Rectal smooth muscle tissue (tissue), 1 donor: ENCODE measurements around the gene EAF1.
"Not testable (repeated sequence)": the region's sequence is repeated elsewhere in the genome, so short reads cannot be mapped to it uniquely, and the experiment has no call there.

Experiments used
- H3K27ac ChIP-seq: one replicate; pipeline ENCODE4 v1.7.0; 2013; ENCODE audit warnings: low read depth, low read length, inconsistent platforms
- H3K27me3 ChIP-seq: one replicate; pipeline ENCODE4 v1.7.0; 2013; ENCODE audit warnings: low read length; ENCODE audit not compliant: control insufficient read depth, insufficient read depth
- H3K36me3 ChIP-seq: one replicate; pipeline ENCODE4 v1.7.0; 2013; ENCODE audit warnings: low read length; ENCODE audit not compliant: control insufficient read depth, insufficient read depth
- H3K4me1 ChIP-seq: one replicate; pipeline ENCODE4 v1.7.0; 2013; ENCODE audit warnings: low read length; ENCODE audit not compliant: control insufficient read depth, insufficient read depth
- H3K4me3 ChIP-seq: one replicate; pipeline ENCODE4 v1.7.0; 2013; ENCODE audit warnings: low read length
- H3K9ac ChIP-seq: one replicate; pipeline ENCODE4 v1.7.0; 2013; ENCODE audit warnings: low read length

The EAF1 gene

GRCh38 chr3:15427182-15427880, at the start of gene EAF1, which contains the start of gene METTL6:
EAF1 (plus strand) TSS chr3:15427598; CDS start chr3:15427780, 182 bp downstream.
METTL6 (minus strand) TSS chr3:15427544; CDS start chr3:15426511, 1,033 bp downstream.
- Histone ChIP-seq H3K4me1 (peaks cover 4% of the 10 kb centered on the region), H3K27me3 (no peaks in the 10 kb centered on the region), H3K9ac (peak within 1 kb of the TSS; percentile 78), H3K4me3 (peak within 1 kb of the TSS; percentile 94), H3K36me3 (peaks cover 3% of the 10 kb centered on the region), H3K27ac (peak within 1 kb of the TSS; percentile 66)

- Histone ChIP-seq H3K27me3 (no peaks in the 10 kb centered on the region), H3K4me1 (peaks cover 2% of the 10 kb centered on the region), H3K27ac (no peak overlapping the region), H3K36me3 (no peaks in the 10 kb centered on the region), H3K4me3 (peak overlapping the region; percentile 50), H3K9ac (peak overlapping the region; percentile 30)
Observed at GRCh38 chr3:15377961-15378791, 49.2 kb upstream of the EAF1 start.

DNA sequence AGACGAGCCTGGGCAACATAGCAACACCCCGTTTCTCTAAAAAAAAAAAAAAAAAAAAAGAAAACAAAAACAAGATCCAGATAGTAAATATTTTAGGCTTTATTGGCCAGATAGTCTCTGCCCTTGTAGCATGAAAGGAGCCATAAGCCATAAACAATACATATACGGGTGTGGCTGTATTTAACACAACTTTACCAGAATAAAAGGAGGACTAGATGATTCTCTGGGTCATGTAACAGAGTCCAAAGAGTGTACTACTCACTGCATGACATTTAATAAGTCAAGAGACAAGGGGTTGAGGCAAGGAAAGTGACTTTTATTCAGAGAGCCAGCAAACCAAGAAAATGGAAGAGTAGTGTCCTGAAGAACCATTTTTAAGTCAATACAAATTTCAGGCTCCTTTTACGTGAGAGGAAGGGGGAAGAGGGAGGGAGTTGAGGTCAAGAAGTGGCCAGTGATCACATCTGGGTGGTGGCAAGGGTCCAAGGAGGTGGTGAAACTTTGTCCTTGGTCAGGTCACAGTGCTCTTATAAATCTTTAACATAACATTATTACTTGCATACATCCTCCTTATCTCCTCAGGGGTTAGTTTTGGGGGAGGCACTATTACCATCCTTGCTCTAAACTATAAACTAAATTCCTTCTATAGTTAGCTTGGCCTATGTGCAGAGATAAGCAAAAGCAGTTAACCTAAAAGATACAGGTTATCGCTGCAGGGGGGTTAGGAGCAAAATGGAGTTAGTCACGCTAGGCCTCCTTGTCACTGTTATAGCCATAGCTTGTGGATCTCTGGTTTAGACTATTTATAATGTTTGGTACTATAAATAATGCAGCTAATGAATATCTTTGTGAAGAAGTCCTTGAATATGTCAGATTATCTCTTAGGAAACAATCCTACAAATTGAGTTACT, 46.2 kb upstream of the EAF1 start:
- H3K9ac ChIP-seq = no peak overlapping the region
- H3K27ac ChIP-seq = no peak overlapping the region
- no peak overlapping the region for H3K4me3 ChIP-seq
- H3K27me3 ChIP-seq = no peaks in the 10 kb centered on the region
- peaks cover 2% of the 10 kb centered on the region for H3K4me1 ChIP-seq
- no peaks in the 10 kb centered on the region for H3K36me3 ChIP-seq

DNA sequence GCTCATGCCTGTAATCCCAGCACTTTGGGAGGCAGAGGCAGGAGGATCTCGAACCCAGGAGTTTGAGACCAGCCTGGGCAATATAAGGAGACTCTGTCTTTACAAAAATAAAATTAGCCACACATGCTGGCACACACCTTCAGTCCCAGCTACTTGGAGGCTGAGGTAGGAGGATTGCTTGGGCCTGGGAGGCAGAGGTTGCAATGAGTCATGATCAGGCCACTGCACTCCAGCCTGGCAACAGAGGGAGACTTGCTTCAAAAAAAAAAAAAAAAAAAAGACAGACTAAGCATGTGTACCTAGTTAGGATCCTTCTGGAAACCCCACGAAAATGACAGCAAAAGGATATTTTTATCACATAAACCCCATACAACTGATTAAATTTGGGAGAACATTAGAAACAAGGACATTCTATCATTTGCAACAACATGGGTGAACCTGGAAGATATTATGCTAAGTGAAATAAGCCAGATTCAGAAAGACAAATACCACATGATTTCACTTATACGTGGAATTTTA, 44.9 kb upstream of the EAF1 start:
- no peak overlapping the region for H3K4me3 ChIP-seq
- no peak overlapping the region for H3K27ac ChIP-seq
- H3K27me3 ChIP-seq = no peaks in the 10 kb centered on the region
- no peaks in the 10 kb centered on the region for H3K36me3 ChIP-seq
- H3K9ac ChIP-seq = no peak overlapping the region
- peaks cover 2% of the 10 kb centered on the region for H3K4me1 ChIP-seq

- H3K27ac ChIP-seq = no peak overlapping the region
- H3K4me1 ChIP-seq = no peaks in the 10 kb centered on the region
- H3K9ac ChIP-seq = no peak overlapping the region
- H3K4me3 ChIP-seq = no peak overlapping the region
- H3K27me3 ChIP-seq = no peaks in the 10 kb centered on the region
- no peaks in the 10 kb centered on the region for H3K36me3 ChIP-seq
Observed at GRCh38 chr3:15384510-15385237, 42.7 kb upstream of the EAF1 start.

GRCh38 chr3:15385238-15385695, 42.1 kb upstream of the EAF1 start:
- not testable (repeated sequence) for H3K9ac ChIP-seq, H3K27ac ChIP-seq, H3K27me3 ChIP-seq, H3K36me3 ChIP-seq, H3K4me1 ChIP-seq, H3K4me3 ChIP-seq

DNA sequence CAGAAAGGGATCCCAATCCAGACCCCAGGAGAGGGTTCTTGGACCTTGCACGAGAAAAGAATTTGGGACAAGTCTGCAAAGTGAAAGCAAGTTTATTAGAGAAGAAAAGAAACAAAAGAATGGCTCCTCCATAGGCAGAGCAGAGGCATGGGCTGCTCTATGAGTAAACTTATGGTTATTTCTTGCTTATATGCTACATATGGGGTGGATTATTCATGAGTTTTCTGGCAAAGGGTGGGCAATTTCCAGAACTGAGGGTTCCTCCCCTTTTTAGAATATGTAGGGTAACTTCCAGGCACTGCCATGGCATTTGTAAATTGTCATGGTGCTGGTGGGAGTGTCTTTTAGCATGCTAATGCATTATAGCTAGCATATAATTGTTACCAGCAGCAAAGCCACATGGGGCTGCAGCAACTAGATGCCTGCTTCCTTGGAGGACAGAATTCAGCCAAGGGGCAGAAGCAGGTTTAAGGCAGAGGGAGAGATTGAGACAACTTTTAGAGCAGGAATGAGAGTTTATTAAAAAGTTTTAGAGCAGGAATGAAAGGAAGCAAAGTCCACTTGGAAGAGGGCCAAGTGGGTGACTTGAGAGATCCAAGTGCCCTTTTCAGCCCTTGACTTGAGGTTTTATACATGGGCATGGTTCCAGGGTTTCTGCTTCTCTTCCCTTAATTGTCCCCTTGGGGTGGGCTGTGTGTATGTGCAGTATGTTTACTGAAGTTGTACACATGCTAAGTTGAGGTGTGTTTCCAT, 41.3 kb upstream of the EAF1 start:
- no peak overlapping the region for H3K4me3 ChIP-seq
- H3K9ac ChIP-seq = no peak overlapping the region
- H3K27me3 ChIP-seq = no peaks in the 10 kb centered on the region
- H3K4me1 ChIP-seq = no peaks in the 10 kb centered on the region
- H3K36me3 ChIP-seq = no peaks in the 10 kb centered on the region
- H3K27ac ChIP-seq = no peak overlapping the region

DNA sequence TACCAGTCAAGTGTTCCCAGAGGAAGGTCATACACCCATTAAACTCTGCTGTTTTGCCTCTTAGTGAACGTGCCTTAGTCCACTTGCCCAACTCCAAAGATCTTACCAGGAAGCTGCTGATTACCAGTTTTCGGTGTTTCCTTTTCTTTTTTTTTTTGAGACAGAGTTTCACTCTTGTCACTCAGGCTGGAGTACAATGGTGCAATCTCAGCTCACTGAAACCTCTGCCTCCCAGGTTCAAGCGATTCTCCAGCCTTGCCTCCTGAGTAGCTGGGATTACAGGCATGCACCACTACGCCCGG, 40.8 kb upstream of the EAF1 start:
- not testable (repeated sequence) for H3K36me3 ChIP-seq, H3K4me1 ChIP-seq, H3K27me3 ChIP-seq, H3K27ac ChIP-seq, H3K4me3 ChIP-seq, H3K9ac ChIP-seq

GRCh38 chr3:15387171-15387581, 40.2 kb upstream of the EAF1 start:
- no peaks in the 10 kb centered on the region for H3K36me3 ChIP-seq
- H3K27ac ChIP-seq = no peak overlapping the region

DNA sequence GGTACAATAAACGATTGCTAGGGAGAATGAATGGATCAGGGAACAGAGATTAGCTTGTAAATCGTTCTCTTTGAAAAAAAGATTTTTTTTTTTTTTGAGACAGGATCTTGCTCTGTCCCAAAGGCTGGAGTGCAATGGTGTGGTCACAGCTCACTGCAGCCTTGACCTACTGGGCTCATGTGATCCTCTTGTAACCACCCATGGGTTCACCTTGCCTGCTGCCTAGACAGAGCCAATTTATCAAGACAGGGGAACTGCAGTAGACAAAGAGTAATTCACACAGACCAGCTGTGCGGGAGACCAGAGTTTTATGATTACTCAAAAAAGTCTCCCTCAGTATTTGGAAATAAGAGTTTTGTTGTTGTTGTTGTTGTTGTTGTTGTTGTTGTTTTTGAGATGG, 39.7 kb upstream of the EAF1 start:
- H3K27ac ChIP-seq = no peak overlapping the region
- H3K9ac ChIP-seq = no peak overlapping the region
- no peaks in the 10 kb centered on the region for H3K4me1 ChIP-seq
- H3K36me3 ChIP-seq = no peaks in the 10 kb centered on the region
- no peaks in the 10 kb centered on the region for H3K27me3 ChIP-seq
- H3K4me3 ChIP-seq = no peak overlapping the region

More at GRCh38 chr3:15387171-15387581, 40.2 kb upstream of the EAF1 start:
- Histone ChIP-seq H3K9ac (no peak overlapping the region), H3K4me1 (no peaks in the 10 kb centered on the region), H3K27me3 (no peaks in the 10 kb centered on the region), H3K4me3 (no peak overlapping the region)

- not testable (repeated sequence) for H3K27me3 ChIP-seq, H3K27ac ChIP-seq, H3K9ac ChIP-seq, H3K36me3 ChIP-seq, H3K4me3 ChIP-seq, H3K4me1 ChIP-seq
Observed at GRCh38 chr3:15388335-15388734, 39.1 kb upstream of the EAF1 start.
